Measurements from ENCODE around the gene ITGA2B.
A peak's percentile ranks its signal among the peaks of the same experiment; 100 is the strongest.

DNA sequence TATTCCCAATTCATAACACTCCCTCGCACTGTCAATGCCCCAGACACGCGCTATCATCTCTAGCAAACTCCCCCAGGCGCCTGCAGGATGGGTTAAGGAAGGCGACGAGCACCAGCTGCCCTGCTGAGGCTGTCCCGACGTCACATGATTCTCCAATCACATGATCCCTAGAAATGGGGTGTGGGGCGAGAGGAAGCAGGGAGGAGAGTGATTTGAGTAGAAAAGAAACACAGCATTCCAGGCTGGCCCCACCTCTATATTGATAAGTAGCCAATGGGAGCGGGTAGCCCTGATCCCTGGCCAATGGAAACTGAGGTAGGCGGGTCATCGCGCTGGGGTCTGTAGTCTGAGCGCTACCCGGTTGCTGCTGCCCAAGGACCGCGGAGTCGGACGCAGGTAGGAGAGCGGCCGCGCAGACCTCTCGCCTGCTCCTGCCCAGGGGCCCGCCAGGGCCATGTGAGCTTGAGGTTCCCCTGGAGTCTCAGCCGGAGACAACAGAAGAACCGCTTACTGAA, 44.5 kb downstream of the ITGA2B start, which contains the start of gene GRN:
- TF ChIP-seq CEBPB (IDR thresholded peaks at IDR 0.05) (no peak), RAD21 (IDR thresholded peaks at IDR 0.05; ENCODE audit: low read depth) (0 out of 2 replicates have a peak, but pooled peaks have one; percentile 1), EP300 (IDR thresholded peaks at IDR 0.05; ENCODE audit: borderline replicate concordance) (peak; percentile 68; the same call in 1 of the 2 replicates), FOXM1 (IDR thresholded peaks at IDR 0.05; ENCODE audit: borderline replicate concordance, low read depth) (0 out of 2 replicates have a peak, but pooled peaks have one; percentile 40), TEAD4 (IDR thresholded peaks at IDR 0.05) (peak; percentile 77), TAF1 (IDR thresholded peaks at IDR 0.05; ENCODE audit: low read depth) (peak; percentile 92), ZBTB7A (IDR thresholded peaks at IDR 0.05; ENCODE audit: low read depth) (no peak)
- TF ChIP-seq, protein P1, sequence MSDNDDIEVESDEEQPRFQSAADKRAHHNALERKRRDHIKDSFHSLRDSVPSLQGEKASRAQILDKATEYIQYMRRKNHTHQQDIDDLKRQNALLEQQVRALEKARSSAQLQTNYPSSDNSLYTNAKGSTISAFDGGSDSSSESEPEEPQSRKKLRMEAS (IDR thresholded peaks at IDR 0.05) = peak; percentile 85
- TF ChIP-seq, protein P2, sequence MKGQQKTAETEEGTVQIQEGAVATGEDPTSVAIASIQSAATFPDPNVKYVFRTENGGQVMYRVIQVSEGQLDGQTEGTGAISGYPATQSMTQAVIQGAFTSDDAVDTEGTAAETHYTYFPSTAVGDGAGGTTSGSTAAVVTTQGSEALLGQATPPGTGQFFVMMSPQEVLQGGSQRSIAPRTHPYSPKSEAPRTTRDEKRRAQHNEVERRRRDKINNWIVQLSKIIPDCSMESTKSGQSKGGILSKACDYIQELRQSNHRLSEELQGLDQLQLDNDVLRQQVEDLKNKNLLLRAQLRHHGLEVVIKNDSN (IDR thresholded peaks at IDR 0.05) = peak; percentile 100
- TF ChIP-seq, protein P3, sequence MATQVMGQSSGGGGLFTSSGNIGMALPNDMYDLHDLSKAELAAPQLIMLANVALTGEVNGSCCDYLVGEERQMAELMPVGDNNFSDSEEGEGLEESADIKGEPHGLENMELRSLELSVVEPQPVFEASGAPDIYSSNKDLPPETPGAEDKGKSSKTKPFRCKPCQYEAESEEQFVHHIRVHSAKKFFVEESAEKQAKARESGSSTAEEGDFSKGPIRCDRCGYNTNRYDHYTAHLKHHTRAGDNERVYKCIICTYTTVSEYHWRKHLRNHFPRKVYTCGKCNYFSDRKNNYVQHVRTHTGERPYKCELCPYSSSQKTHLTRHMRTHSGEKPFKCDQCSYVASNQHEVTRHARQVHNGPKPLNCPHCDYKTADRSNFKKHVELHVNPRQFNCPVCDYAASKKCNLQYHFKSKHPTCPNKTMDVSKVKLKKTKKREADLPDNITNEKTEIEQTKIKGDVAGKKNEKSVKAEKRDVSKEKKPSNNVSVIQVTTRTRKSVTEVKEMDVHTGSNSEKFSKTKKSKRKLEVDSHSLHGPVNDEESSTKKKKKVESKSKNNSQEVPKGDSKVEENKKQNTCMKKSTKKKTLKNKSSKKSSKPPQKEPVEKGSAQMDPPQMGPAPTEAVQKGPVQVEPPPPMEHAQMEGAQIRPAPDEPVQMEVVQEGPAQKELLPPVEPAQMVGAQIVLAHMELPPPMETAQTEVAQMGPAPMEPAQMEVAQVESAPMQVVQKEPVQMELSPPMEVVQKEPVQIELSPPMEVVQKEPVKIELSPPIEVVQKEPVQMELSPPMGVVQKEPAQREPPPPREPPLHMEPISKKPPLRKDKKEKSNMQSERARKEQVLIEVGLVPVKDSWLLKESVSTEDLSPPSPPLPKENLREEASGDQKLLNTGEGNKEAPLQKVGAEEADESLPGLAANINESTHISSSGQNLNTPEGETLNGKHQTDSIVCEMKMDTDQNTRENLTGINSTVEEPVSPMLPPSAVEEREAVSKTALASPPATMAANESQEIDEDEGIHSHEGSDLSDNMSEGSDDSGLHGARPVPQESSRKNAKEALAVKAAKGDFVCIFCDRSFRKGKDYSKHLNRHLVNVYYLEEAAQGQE (IDR thresholded peaks at IDR 0.05; ENCODE audit: low read depth) = no peak
